Mesenchymal stem cell (in vitro differentiated cells and primary cell): ENCODE results near the gene GRAMD1B.
"Not testable (repeated sequence)": the region's sequence is repeated elsewhere in the genome, so short reads cannot be mapped to it uniquely, and the experiment has no call there.

Experiments used
- DNase-seq: peaks from one replicate; pipeline ENCODE4 v3.0.0-alpha.2; 2013
- H2AFZ ChIP-seq: one replicate; pipeline ENCODE4 v1.6.1; 2013; ENCODE audit warnings: low read depth, mild to moderate bottlenecking, control low read depth, inconsistent platforms, low read length, moderate library complexity
- H2AK5ac ChIP-seq: 2 replicates; pipeline ENCODE4 v1.6.1; 2013; ENCODE audit warnings: low read length, moderate library complexity, mild to moderate bottlenecking, inconsistent platforms; ENCODE audit not compliant: severe bottlenecking
- H2BK120ac ChIP-seq: one replicate; pipeline ENCODE4 v1.6.1; 2013; ENCODE audit warnings: low read depth, mild to moderate bottlenecking, inconsistent platforms, low read length, moderate library complexity
- H2BK12ac ChIP-seq, 2 experiments: one replicate each; pipeline ENCODE4 v1.6.1; 2013; ENCODE audit warnings: inconsistent platforms in 2 of 2, low read length in 2 of 2, mild to moderate bottlenecking in 2 of 2, moderate library complexity in 2 of 2, control low read depth in 1 of 2
- H2BK15ac ChIP-seq: one replicate; pipeline ENCODE4 v1.6.1; 2013; ENCODE audit warnings: mild to moderate bottlenecking, low read depth, inconsistent platforms; ENCODE audit not compliant: poor library complexity, severe bottlenecking
- H2BK5ac ChIP-seq: 2 replicates; pipeline ENCODE4 v1.6.1; 2013; ENCODE audit warnings: low read depth, mild to moderate bottlenecking, low read length, control low read depth, inconsistent platforms; ENCODE audit not compliant: poor library complexity, severe bottlenecking
- H3K14ac ChIP-seq, 2 experiments: one replicate each; pipeline ENCODE4 v1.6.1; 2013; ENCODE audit warnings: inconsistent platforms in 2 of 2, low read length in 2 of 2, control low read depth in 1 of 2, mild to moderate bottlenecking in 1 of 2, moderate library complexity in 1 of 2
- H3K18ac ChIP-seq, 2 experiments: one replicate each; pipeline ENCODE4 v1.6.1; 2013; ENCODE audit warnings: inconsistent platforms in 2 of 2, low read length in 2 of 2, control low read depth in 1 of 2, low read depth in 1 of 2, mild to moderate bottlenecking in 1 of 2
- H3K23ac ChIP-seq, 2 experiments: one replicate each; pipeline ENCODE4 v1.6.1; 2013; ENCODE audit warnings: inconsistent platforms in 2 of 2, low read length in 2 of 2, mild to moderate bottlenecking in 2 of 2, moderate library complexity in 2 of 2, control low read depth in 1 of 2
- H3K27ac ChIP-seq: 2 replicates; pipeline ENCODE4 v1.5.1; 2013; ENCODE audit warnings: mild to moderate bottlenecking, moderate library complexity, low read length, control low read depth, inconsistent platforms; ENCODE audit not compliant: poor library complexity, severe bottlenecking
- H3K27me3 ChIP-seq, 2 experiments: 2 replicates each; pipeline versions ENCODE4 v1.6.1 to v1.7.0; 2013; ENCODE audit warnings: low read length in 2 of 2, mild to moderate bottlenecking in 2 of 2, moderate library complexity in 2 of 2, control low read depth in 1 of 2, inconsistent platforms in 1 of 2; ENCODE audit not compliant: control insufficient read depth in 1 of 2, insufficient read depth in 1 of 2
- H3K36me3 ChIP-seq, 2 experiments: 2 replicates each; pipeline versions ENCODE4 v1.6.1 to v1.7.0; 2013; ENCODE audit warnings: low read length in 2 of 2, control low read depth in 1 of 2, inconsistent platforms in 1 of 2, low read depth in 1 of 2, mild to moderate bottlenecking in 1 of 2; ENCODE audit not compliant: insufficient read depth in 2 of 2, control insufficient read depth in 1 of 2
- H3K4ac ChIP-seq, 2 experiments: one replicate each; pipeline ENCODE4 v1.6.1; 2013; ENCODE audit warnings: inconsistent platforms in 2 of 2, low read length in 2 of 2, mild to moderate bottlenecking in 2 of 2, moderate library complexity in 2 of 2, control low read depth in 1 of 2, low read depth in 1 of 2
- H3K4me1 ChIP-seq: 2 replicates; pipeline ENCODE4 v1.6.1; 2013; ENCODE audit warnings: low read depth, low read length, control low read depth; ENCODE audit not compliant: control insufficient read depth, insufficient read depth
- H3K4me2 ChIP-seq: 2 replicates; pipeline ENCODE4 v1.6.1; 2013; ENCODE audit warnings: low read length, mild to moderate bottlenecking, inconsistent platforms; ENCODE audit not compliant: poor library complexity, severe bottlenecking
- H3K4me3 ChIP-seq, 2 experiments: 2 replicates each; pipeline versions ENCODE4 v1.5.1 to v1.7.0; 2013; ENCODE audit warnings: low read length in 2 of 2, mild to moderate bottlenecking in 2 of 2, control low read depth in 1 of 2, low read depth in 1 of 2; ENCODE audit not compliant: insufficient read depth in 1 of 2
- H3K79me1 ChIP-seq: replicated peaks from 2 replicates; pipeline ENCODE4 v1.6.1; 2013; ENCODE audit warnings: mild to moderate bottlenecking, control low read depth, low read length, inconsistent platforms; ENCODE audit not compliant: poor library complexity, severe bottlenecking
- H3K9ac ChIP-seq: 2 replicates; pipeline ENCODE4 v1.7.0; 2013; ENCODE audit warnings: mild to moderate bottlenecking, low read length, moderate library complexity
- H3K9me3 ChIP-seq: 2 replicates; pipeline ENCODE4 v1.7.0; 2013; ENCODE audit warnings: mild to moderate bottlenecking, low read length; ENCODE audit not compliant: control insufficient read depth
- H4K8ac ChIP-seq: one replicate; pipeline ENCODE4 v1.6.1; 2013; ENCODE audit warnings: inconsistent platforms, mild to moderate bottlenecking, low read length, moderate library complexity
- H4K91ac ChIP-seq: one replicate; pipeline ENCODE4 v1.6.1; 2013; ENCODE audit warnings: mild to moderate bottlenecking, low read length, inconsistent platforms
- WGBS: methylation state at CpG from one replicate; pipeline ENCODE4 v1.1.7; 2013; ENCODE audit warnings: mixed read lengths; 5-methylcytosine and 5-hydroxymethylcytosine counted together

Gene GRAMD1B

DNA sequence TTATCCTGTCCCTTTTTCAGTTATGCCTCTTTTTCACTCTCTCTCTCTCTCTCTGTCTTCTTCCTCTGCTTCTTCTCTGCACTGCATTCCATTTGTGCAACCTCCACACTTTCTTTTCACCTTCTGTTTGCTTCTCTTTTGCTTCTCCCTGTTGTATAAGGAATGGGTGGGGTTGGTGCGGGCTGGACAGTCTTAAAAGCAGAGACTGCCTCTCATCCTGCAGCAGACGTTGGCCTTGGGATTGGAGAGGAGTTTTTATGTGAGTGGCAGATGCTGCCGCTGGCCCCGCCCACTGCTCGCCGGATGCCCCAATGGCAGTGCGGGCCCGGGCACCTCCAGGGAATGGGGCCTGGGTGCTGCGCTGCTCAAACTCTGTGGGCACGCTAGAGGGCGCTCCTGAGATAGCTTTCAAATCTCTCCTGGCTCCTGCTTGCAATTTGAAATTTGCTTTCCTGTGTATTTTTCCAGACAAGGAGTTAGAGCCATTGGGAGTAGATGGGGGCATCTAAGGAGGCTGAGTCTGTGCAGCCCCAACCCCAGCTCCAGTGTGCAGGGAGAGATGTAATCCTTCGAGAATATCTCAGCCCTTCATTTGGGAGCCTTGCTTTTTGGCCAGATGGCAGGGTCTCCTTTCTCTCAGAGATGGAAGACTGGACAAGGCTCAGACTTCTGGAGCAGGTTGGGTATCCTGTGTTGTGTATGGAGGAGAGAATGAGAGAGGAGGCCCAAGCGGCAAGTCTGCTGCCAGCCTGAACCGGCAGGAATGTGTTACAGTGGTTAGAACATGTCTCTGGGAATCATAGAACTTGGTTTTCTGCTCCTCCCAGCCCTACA is 81.2 kb downstream of the GRAMD1B start:
- Histone ChIP-seq H3K79me1 (peaks cover 11% of the 10 kb centered on the region), H2BK5ac (no peak overlapping the region), H3K27ac (no peak overlapping the region), H3K23ac (no peak overlapping the region), H2AFZ (no peak overlapping the region), H2BK12ac (no peak overlapping the region), H3K18ac (no peak overlapping the region), H3K9me3 (no peaks in the 10 kb centered on the region), H3K27me3 (peaks cover 0 to 7% of the 10 kb centered on the region in 2 experiments), H3K4me2 (no peak overlapping the region), H2AK5ac (no peak overlapping the region), H3K4ac (no peak overlapping the region), H4K91ac (no peak overlapping the region), H4K8ac (no peak overlapping the region), H3K4me1 (peaks cover 13% of the 10 kb centered on the region), H3K9ac (peak overlapping the region; percentile 58), H3K36me3 (peaks cover 0 to 3% of the 10 kb centered on the region in 2 experiments), H2BK120ac (no peak overlapping the region), H3K4me3 (peak overlapping the region in 1 of 2 experiments; percentile 65), H2BK15ac (no peak overlapping the region), H3K14ac (no peak overlapping the region)
- 20% methylated on average over 14 of the region's 14 CpGs for WGBS
- DNase-seq = peak; percentile 88

- not testable (repeated sequence) for H2AK5ac ChIP-seq, H3K14ac ChIP-seq, H3K27me3 ChIP-seq, H3K4ac ChIP-seq, H2BK12ac ChIP-seq, H3K23ac ChIP-seq, H3K27ac ChIP-seq, H3K9me3 ChIP-seq, H2BK120ac ChIP-seq, H3K4me2 ChIP-seq, H3K36me3 ChIP-seq, H2BK5ac ChIP-seq, H3K9ac ChIP-seq, H2AFZ ChIP-seq, H4K91ac ChIP-seq, DNase-seq, H3K18ac ChIP-seq, H3K4me3 ChIP-seq, H4K8ac ChIP-seq, H2BK15ac ChIP-seq
- Histone ChIP-seq H3K79me1 (peaks cover 11% of the 10 kb centered on the region), H3K4me1 (peaks cover 13% of the 10 kb centered on the region)
Observed at GRCh38 chr11:123513309-123513708, 83.2 kb downstream of the GRAMD1B start.

DNA sequence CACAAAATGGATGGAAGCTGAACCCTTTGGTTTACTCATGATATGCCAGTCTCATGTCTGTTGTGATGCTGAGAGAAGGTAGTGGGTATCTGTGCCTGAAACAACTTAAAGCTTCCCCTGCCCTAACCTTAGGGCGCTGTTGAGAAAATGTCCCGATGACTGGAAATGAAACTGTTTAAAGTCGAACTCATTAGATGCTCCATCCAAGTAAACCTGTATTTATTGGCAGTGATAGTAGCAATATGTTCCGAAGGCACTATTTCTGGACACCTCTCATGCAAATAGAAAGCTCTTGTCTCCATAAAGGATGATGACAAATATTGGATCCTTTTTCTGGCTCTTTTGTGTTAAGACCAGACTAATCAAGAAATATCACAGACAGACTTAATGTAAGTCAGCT is 86.2 kb downstream of the GRAMD1B start:
- no peak overlapping the region for H3K23ac ChIP-seq
- no peak overlapping the region for H2BK5ac ChIP-seq
- H3K9ac ChIP-seq = no peak overlapping the region
- no peak overlapping the region for H3K4ac ChIP-seq
- peaks cover 7% of the 10 kb centered on the region for H3K79me1 ChIP-seq
- peaks cover 0 to 7% of the 10 kb centered on the region in 2 experiments for H3K27me3 ChIP-seq
- H3K4me2 ChIP-seq = no peak overlapping the region
- H4K91ac ChIP-seq = no peak overlapping the region
- H3K36me3 ChIP-seq = peaks cover 0 to 3% of the 10 kb centered on the region in 2 experiments
- H3K9me3 ChIP-seq = no peaks in the 10 kb centered on the region
- H3K27ac ChIP-seq = no peak overlapping the region
- H2AK5ac ChIP-seq = no peak overlapping the region
- no peak overlapping the region for H4K8ac ChIP-seq
- no peak overlapping the region for H2AFZ ChIP-seq
- H3K18ac ChIP-seq = no peak overlapping the region
- WGBS = no CpG with 5 or more reads among the region's 4 CpGs
- H3K4me3 ChIP-seq = no peak overlapping the region
- H3K14ac ChIP-seq = no peak overlapping the region
- H3K4me1 ChIP-seq = peaks cover 7% of the 10 kb centered on the region
- no peak overlapping the region for H2BK120ac ChIP-seq
- no peak overlapping the region for H2BK12ac ChIP-seq
- H2BK15ac ChIP-seq = no peak overlapping the region
- DNase-seq = no peak

GRCh38 chr11:123517559-123518364 is 87.7 kb downstream of the GRAMD1B start:
- 85% methylated on average over 16 of the region's 17 CpGs for WGBS
- Histone ChIP-seq H4K8ac (no peak overlapping the region), H3K4ac (no peak overlapping the region), H3K18ac (no peak overlapping the region), H2BK15ac (no peak overlapping the region), H3K9me3 (no peaks in the 10 kb centered on the region), H2BK12ac (no peak overlapping the region), H3K79me1 (peaks cover 3% of the 10 kb centered on the region), H3K4me2 (no peak overlapping the region), H3K27ac (no peak overlapping the region), H2BK5ac (no peak overlapping the region), H2AK5ac (no peak overlapping the region), H3K4me3 (no peak overlapping the region), H3K4me1 (peaks cover 7% of the 10 kb centered on the region), H3K9ac (no peak overlapping the region), H3K27me3 (peaks cover 0 to 7% of the 10 kb centered on the region in 2 experiments), H4K91ac (no peak overlapping the region), H3K14ac (no peak overlapping the region), H2BK120ac (no peak overlapping the region), H3K36me3 (peaks cover 0 to 3% of the 10 kb centered on the region in 2 experiments), H2AFZ (no peak overlapping the region), H3K23ac (no peak overlapping the region)
- DNase-seq = no peak
